GM12875 (cell line): ENCODE measurements around the gene CEP72.
"Not testable (repeated sequence)": the region's sequence is repeated elsewhere in the genome, so short reads cannot be mapped to it uniquely, and the experiment has no call there.

Experiments
- H3K4me3 ChIP-seq: one replicate; pipeline ENCODE4 v1.5.1; 2011; ENCODE audit warnings: low read depth, low read length, control low read depth
- TF ChIP-seq, protein P1 (sequence below): IDR thresholded peaks from 2 replicates; pipeline ENCODE4 v1.5.1; 2011; ENCODE audit warnings: low read depth, mild to moderate bottlenecking, control low read depth, inconsistent platforms, low read length, moderate library complexity, borderline replicate concordance; ENCODE audit not compliant: insufficient read depth

Gene CEP72

DNA sequence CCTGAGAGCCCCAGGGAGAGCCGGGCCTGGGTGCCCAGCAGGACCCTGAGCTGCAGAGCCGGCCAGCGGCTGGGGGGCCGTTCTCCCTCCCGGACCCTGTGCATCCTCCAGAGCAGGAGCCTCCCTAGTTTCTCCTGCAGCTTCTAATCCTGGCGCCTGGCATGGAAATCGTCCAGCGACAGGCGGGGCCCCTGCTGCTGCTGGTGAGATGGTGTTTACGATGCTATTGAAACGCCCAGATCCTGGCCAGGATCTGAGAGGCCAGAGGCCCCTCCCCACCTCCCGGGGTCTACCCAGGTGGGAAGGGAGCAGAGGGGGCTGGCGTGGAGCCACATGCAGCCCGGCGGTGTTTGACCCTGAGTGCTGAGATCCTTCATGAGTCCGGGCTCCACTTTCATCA lies 38.2 kb upstream of the CEP72 start:
- H3K4me3 ChIP-seq = no peak overlapping the region
- TF ChIP-seq, protein P1, sequence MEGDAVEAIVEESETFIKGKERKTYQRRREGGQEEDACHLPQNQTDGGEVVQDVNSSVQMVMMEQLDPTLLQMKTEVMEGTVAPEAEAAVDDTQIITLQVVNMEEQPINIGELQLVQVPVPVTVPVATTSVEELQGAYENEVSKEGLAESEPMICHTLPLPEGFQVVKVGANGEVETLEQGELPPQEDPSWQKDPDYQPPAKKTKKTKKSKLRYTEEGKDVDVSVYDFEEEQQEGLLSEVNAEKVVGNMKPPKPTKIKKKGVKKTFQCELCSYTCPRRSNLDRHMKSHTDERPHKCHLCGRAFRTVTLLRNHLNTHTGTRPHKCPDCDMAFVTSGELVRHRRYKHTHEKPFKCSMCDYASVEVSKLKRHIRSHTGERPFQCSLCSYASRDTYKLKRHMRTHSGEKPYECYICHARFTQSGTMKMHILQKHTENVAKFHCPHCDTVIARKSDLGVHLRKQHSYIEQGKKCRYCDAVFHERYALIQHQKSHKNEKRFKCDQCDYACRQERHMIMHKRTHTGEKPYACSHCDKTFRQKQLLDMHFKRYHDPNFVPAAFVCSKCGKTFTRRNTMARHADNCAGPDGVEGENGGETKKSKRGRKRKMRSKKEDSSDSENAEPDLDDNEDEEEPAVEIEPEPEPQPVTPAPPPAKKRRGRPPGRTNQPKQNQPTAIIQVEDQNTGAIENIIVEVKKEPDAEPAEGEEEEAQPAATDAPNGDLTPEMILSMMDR = no peak

DNA sequence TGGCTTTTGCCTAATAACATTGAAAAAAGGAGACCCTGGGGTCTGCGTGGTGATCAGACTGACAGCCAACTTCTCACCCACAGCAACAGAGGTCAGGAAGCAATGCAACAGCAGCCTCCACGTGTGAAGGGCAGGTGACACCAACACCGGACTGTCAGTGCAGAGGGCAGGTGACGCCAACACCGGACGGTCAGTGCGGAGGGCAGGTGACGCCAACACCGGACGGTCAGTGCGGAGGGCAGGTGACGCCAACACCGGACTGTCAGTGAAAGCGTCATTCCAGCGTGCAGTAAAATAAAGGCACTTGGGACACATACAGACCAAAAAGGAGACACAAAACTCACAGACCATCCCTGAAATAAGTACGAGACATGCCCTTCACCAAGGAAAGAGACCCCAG lies 37.2 kb upstream of the CEP72 start:
- TF ChIP-seq, protein P1 = no peak
- H3K4me3 ChIP-seq = no peak overlapping the region

DNA sequence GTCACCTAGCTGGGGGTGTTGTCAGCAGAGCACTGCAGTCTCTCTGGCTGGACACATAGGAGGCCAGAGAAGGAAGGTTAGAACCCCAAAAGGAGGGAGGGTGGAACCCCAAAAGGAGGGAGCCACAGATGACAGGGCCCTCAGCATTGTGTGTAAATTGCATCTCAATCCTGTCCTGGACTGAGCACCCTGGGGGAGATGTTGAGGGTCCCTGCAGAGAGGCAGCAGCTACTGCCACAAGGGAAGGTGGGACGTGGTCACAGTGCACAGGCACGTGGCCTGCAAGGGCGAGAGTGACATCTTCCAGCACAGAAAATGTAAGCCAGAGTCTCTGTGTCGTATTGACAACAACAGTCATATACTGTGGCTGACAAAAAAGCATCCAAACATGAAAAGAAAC lies 36.5 kb upstream of the CEP72 start:
- TF ChIP-seq, protein P1 = no peak
- no peak overlapping the region for H3K4me3 ChIP-seq

DNA sequence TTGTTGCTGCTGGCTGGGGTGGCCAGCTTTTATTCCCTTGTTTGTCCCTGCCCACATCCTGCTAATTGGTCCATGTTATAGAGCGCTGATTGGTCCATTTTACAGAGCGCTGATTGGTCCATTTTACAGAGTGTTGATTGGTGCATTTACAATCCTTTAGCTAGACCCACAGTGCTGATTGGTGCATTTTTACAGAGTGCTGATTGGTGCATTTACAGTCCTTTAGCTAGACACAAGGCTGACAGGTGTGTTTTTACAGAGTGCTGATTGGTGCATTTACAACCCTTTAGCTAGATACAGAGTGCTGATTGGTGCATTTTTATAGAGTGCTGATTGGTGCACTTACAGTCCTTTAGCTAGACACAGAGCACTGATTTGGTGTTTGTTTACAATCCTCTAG lies 34.9 kb upstream of the CEP72 start:
- not testable (repeated sequence) for H3K4me3 ChIP-seq

DNA sequence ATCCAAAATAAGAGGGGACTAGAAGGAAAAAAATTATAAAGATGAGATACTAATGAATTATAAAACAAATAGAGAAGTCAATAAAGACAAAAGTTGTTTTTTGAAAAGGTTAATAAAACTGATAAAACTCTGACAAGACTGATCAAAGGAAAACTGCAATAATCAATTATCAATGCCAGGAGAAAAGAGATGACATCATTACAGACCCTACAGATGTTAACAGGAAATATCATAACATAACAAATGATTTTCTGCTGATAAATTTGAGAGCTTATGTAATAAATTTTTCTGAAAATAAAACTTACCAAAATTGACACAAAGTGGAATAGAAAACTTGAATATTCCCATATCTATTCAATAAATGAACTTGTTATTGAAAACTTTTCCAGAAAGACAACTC lies 34.3 kb upstream of the CEP72 start:
- no peak overlapping the region for H3K4me3 ChIP-seq
- TF ChIP-seq, protein P1 = no peak

DNA sequence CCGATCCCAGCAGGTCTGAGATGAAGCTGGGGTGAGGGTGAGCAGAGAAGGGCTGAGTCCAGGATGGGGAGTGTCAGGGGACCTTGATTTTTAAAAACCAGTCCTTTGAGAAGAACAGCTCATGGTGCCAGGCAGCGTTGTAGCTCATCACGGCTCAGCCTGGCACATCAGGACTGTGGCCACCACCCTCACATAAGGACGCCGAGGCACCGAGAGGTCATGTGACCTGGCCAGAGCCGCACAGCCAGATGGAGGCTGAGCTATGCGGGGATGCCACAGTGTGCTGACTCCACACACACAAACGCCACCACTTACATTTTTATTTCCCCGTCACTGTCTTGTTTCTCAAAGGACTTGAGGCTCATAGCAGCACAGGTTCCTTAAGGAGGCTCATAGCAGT lies 32.9 kb upstream of the CEP72 start:
- TF ChIP-seq, protein P1 = no peak
- no peak overlapping the region for H3K4me3 ChIP-seq

DNA sequence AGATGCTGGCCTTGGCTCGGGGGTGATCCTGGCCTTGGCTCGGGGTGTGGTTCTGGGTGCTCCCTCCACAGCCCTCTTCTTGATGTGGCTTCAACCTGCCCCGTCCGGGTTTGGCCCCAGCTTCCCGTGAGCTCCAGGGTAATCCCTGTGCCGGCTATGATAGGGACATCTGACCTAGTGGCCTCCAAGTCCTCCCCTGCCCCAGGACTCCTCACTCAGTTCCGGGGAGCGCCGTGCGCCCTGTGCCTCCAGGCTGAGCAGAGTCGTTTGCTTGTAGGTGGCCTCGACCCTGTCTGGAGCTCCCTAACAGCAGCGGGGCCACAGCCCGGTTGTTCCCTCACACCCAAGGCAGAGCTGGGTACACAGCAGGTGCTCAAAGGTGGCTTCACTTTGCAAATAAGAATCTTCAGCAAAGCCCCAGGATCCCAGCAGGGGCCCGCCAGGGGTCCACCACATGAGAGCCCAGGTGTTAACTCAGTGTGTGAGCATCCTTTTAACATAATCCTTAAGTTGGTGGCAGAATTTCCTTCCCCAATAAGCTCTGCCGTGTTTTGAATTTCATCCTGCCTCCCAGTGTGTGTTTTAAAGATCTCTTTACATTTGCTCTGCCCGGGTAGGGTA lies 32.3 kb upstream of the CEP72 start:
- TF ChIP-seq, protein P1 = no peak
- H3K4me3 ChIP-seq = no peak overlapping the region

DNA sequence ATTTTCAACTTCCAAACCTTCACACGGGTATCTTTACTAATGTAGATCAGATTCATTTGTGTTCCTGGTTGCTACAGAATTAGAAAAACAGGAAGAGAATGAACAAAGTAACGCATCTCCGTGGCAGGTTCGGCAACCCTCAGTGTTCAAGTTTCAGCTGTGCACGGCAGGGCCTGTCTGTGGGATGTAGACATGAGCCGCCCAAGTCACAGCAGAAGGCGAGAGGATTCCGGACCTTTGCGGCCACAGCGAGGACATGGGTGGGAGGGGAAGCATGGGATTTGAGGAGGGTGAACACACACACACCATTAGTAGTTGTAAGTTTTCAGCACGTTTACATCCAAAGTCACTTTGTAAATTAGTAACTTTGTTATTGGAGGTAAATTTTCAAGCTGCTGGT lies 31.7 kb upstream of the CEP72 start:
- TF ChIP-seq, protein P1 = no peak
- H3K4me3 ChIP-seq = no peak overlapping the region
